DND-41 (cell line): ENCODE measurements around the gene VPS33B.

ENCODE experiments used
- CTCF ChIP-seq: IDR thresholded peaks from 2 replicates; pipeline ENCODE4 v1.5.1; 2012; ENCODE audit warnings: borderline replicate concordance, low read length, moderate library complexity, mild to moderate bottlenecking; ENCODE audit not compliant: poor library complexity, severe bottlenecking; ENCODE audit errors: extremely low read depth
- EZH2 ChIP-seq: IDR thresholded peaks from 3 replicates; pipeline ENCODE4 v1.6.1; 2012; ENCODE audit warnings: borderline replicate concordance, low read depth, mild to moderate bottlenecking, moderate library complexity, low read length, inconsistent platforms; ENCODE audit not compliant: severe bottlenecking

DNA sequence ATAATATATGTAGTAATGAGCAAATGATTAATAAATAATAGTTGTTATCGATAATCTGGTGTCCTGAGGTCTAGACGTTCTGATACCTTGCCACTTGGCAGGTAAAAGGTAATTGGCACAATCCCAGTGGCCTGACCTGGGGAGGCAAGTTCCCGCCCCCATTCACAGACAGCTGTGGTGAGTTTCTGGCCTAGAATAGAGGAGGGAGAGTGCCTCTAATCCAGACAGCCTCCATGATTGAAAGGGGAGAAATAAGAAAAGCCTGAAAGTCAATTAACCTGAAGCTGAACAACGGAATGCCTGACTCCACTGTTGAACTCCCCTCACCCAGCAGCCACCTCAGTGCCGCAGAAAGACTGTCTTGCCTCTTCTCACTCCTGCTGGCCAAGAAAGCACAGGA lies 39.6 kb upstream of the VPS33B start:
- no peak for TF ChIP-seq CTCF
- no peak for TF ChIP-seq EZH2
